Nephron (organoid): ENCODE results near the gene BMAL1.

Experiments
- H3K27ac Mint-ChIP-seq, 3 experiments: 2 replicates each; pipeline ENCODE4 v1.8.0; 2020; ENCODE audit warnings: mixed read lengths in 3 of 3, mild to moderate bottlenecking in 2 of 3, moderate library complexity in 1 of 3
- H3K27me3 Mint-ChIP-seq: 2 replicates; pipeline ENCODE4 v1.8.0; 2021; ENCODE audit warnings: low read depth, mild to moderate bottlenecking, moderate library complexity, mixed read lengths
- H3K36me3 Mint-ChIP-seq: 2 replicates; pipeline ENCODE4 v1.8.0; 2020; ENCODE audit warnings: low read depth, mixed read lengths
- H3K4me1 Mint-ChIP-seq: 2 replicates; pipeline ENCODE4 v1.8.0; 2020; ENCODE audit warnings: mixed read lengths
- H3K4me3 Mint-ChIP-seq, 3 experiments: 2 replicates each; pipeline ENCODE4 v1.8.0; 2020; ENCODE audit warnings: mild to moderate bottlenecking in 3 of 3, mixed read lengths in 3 of 3, moderate library complexity in 2 of 3
- H3K9me3 Mint-ChIP-seq: 2 replicates; pipeline ENCODE4 v1.8.0; 2020; ENCODE audit warnings: mixed read lengths
- TF ChIP-seq, protein P1 (sequence below), 3 experiments: fragments of 200-600 bp; sonication (generic); IDR thresholded peaks; one replicate each; pipeline ENCODE4 v1.5.0; 2021; ENCODE audit warnings: antibody characterized with exemption in 3 of 3; ENCODE audit not compliant: unreplicated experiment in 3 of 3

The BMAL1 gene

DNA sequence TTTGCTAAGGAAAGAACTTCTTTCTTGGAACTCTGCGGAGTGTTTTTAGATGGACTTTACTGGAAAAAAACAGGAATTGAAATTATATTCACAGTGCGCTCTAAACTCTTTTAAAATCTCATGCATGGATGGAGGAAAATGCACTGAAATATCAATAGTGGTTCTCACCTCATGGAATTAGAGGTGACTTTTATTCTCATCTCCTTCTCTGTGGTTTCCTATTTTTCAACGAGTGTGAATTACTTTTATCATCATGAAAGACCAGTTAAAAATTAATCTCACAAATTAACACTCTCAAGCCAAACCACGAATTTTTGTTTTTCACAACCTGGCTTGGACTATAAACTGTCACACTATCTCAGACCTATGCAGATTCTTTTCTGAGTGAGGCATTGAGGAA lies 16.6 kb downstream of the BMAL1 start:
- H3K9me3 Mint-ChIP-seq, result no peaks in the 10 kb centered on the region

DNA sequence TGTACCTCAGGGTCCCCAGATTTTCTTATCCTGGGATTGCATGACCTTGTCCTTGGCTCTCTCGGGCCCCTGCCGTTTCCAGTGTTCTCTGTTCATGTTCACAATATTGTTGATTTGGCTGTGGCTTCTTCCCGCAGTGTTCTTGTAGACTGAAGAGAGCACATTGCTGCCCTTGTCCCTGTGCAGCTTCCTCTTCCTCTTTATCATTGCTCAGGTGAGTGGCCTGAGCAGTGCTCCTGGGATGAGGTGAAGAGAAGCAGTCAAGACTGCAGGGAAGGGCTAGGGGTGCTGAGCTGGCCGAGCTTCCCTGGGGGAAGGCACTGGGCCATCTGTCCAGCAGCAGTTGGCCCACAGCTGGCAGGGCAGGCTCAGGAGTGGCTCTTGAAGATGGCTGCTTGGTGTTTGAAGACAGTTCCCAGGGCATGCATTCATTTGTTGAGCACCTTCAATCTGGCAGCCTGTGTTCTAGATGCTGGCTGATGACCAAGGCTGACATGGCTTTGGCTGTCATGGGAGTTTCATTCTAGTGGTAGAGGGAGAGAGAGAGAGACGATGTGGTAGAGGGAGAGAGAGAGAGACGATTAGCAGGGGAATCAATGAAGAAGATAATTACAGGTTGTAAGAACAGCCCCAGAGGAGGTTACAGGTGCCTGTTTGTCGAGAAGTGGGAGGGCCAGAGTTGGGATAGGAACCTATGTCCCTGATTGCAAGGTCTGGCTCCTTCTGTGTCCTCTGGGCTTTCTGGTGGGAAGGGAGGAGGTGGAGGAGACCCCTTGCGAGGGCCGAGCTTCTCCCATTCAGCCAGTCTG lies 17.4 kb downstream of the BMAL1 start:
- Mint-ChIP-seq H3K36me3 (no peaks in the 10 kb centered on the region), H3K27ac (no peak overlapping the region), H3K4me1 (no peaks in the 10 kb centered on the region), H3K27me3 (no peaks in the 10 kb centered on the region), H3K4me3 (no peak overlapping the region), H3K9me3 (no peaks in the 10 kb centered on the region)
- TF ChIP-seq, protein P1, sequence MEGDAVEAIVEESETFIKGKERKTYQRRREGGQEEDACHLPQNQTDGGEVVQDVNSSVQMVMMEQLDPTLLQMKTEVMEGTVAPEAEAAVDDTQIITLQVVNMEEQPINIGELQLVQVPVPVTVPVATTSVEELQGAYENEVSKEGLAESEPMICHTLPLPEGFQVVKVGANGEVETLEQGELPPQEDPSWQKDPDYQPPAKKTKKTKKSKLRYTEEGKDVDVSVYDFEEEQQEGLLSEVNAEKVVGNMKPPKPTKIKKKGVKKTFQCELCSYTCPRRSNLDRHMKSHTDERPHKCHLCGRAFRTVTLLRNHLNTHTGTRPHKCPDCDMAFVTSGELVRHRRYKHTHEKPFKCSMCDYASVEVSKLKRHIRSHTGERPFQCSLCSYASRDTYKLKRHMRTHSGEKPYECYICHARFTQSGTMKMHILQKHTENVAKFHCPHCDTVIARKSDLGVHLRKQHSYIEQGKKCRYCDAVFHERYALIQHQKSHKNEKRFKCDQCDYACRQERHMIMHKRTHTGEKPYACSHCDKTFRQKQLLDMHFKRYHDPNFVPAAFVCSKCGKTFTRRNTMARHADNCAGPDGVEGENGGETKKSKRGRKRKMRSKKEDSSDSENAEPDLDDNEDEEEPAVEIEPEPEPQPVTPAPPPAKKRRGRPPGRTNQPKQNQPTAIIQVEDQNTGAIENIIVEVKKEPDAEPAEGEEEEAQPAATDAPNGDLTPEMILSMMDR (IDR thresholded peaks at IDR 0.05; ENCODE audit: unreplicated experiment in 3 of 3), result no peak

More for the DNA sequence above, 16.6 kb downstream of the BMAL1 start:
- H3K4me3 Mint-ChIP-seq, result no peak overlapping the region
- H3K36me3 Mint-ChIP-seq, result no peaks in the 10 kb centered on the region
- no peaks in the 10 kb centered on the region for H3K27me3 Mint-ChIP-seq
- TF ChIP-seq, protein P1 (IDR thresholded peaks at IDR 0.05; ENCODE audit: unreplicated experiment in 3 of 3), result no peak
- no peaks in the 10 kb centered on the region for H3K4me1 Mint-ChIP-seq
- no peak overlapping the region for H3K27ac Mint-ChIP-seq

DNA sequence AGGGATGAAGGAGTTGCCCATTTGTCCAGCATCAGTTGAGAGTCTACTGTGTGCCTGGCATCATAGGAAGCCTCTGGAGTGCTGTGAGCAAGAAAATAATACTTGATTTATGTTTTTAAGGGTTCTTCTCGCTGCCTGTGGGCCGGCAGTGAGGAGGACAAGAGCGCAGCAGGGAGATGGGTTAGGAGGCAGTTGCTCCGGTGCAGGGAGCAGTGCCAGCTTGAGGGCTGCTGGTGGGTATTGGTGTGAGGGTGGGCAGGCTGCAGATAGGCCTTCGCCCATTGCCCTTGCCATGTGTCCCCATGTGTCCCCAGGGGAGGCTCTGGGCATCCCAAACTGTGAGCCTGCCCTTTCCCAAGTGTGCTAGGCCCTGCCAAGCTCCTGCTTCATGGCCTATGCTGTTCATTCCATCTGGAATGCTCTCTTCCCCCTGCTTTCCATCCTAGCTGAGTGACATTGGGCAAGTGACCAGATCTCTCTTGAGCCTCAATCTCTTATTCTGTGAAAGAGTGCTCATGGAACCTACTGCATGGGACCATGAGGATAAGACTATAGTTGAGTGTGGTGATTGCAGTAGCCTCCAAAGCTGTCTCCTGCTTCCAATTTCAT lies 19.8 kb downstream of the BMAL1 start:
- no peak overlapping the region for H3K4me3 Mint-ChIP-seq
- H3K4me1 Mint-ChIP-seq, result no peaks in the 10 kb centered on the region
- no peaks in the 10 kb centered on the region for H3K9me3 Mint-ChIP-seq
- H3K36me3 Mint-ChIP-seq, result no peaks in the 10 kb centered on the region
- H3K27ac Mint-ChIP-seq, result no peak overlapping the region
- H3K27me3 Mint-ChIP-seq, result no peaks in the 10 kb centered on the region
- TF ChIP-seq, protein P1 (IDR thresholded peaks at IDR 0.05; ENCODE audit: unreplicated experiment in 3 of 3), result no peak

DNA sequence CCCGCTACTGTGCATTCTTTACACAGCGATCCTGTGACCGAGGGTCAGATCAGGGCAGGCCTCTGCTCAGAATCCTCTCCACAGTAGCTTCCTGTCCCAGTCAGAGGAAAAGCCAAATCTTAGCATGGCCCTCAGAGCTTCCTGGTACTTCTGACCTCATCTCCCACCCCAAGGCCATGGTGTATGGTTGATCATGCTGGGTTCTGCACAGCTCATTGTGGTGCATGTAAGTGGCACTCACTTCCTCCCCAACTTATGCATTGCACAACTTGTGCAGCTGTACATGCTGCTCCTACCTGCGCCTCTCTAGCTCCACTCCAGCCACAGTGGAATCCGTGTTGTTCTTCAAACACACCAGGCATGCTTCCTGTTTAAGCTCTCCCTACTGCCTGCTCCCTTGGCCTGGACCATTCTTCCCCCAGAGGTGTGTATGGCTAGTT lies 20.3 kb downstream of the BMAL1 start:
- Mint-ChIP-seq H3K4me1 (no peaks in the 10 kb centered on the region), H3K36me3 (no peaks in the 10 kb centered on the region), H3K27ac (no peak overlapping the region), H3K4me3 (no peak overlapping the region), H3K27me3 (no peaks in the 10 kb centered on the region), H3K9me3 (no peaks in the 10 kb centered on the region)
- TF ChIP-seq, protein P1 (IDR thresholded peaks at IDR 0.05; ENCODE audit: unreplicated experiment in 3 of 3), result no peak

DNA sequence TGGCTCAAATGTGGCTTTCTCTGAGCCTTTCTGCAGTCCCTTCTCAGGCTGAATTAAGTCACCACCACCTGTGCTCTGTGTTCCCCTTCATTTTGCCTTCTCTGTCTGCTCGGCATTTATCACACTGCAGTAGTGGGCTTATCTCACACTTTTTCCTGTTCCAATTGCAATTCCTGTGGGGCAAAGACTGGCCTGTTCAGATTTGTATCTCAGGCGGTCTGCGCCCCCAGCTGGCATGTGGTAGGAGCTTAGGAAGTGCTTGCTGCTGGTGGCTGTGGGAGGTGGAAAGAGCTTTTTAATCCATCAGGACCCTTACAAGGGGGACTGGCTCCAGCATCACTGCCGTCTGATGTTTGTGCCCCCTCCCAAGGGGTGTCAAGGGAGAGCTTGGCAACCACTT lies 21.2 kb downstream of the BMAL1 start:
- peaks cover under 1% of the 10 kb centered on the region for H3K27me3 Mint-ChIP-seq
- H3K27ac Mint-ChIP-seq, result no peak overlapping the region
- H3K4me3 Mint-ChIP-seq, result no peak overlapping the region
- no peaks in the 10 kb centered on the region for H3K9me3 Mint-ChIP-seq
- H3K4me1 Mint-ChIP-seq, result no peaks in the 10 kb centered on the region
- H3K36me3 Mint-ChIP-seq, result no peaks in the 10 kb centered on the region
- TF ChIP-seq, protein P1 (IDR thresholded peaks at IDR 0.05; ENCODE audit: unreplicated experiment in 3 of 3), result no peak
